Measurements from ENCODE around the gene EPB41L2. TPM values are rescaled to one million over a fixed set of nuclear protein-coding genes. Genes with fewer than 3 reads are reported as not detected.

EPB41L2 gene
- total RNA-seq, 1 donor, result 47.4 TPM

GRCh38 chr6:130969166-130969565 lies 93.9 kb downstream of the EPB41L2 start:
- Histone ChIP-seq H3K79me2 (ENCODE audit: insufficient read depth, low read length) (peaks cover 46% of the 10 kb centered on the region), H3K4me1 (ENCODE audit: insufficient read depth, low read length) (peaks cover 59% of the 10 kb centered on the region), H3K27ac (ENCODE audit: low read depth, low read length) (peak overlapping the region; percentile 77), H3K4me3 (ENCODE audit: insufficient read depth, low read length) (peak overlapping the region; percentile 72), H3K36me3 (ENCODE audit: insufficient read depth, low read length) (no peaks in the 10 kb centered on the region), H2AFZ (ENCODE audit: low read length) (no peak overlapping the region), H4K20me1 (ENCODE audit: insufficient read depth, low read length) (no peaks in the 10 kb centered on the region), H3K4me2 (ENCODE audit: insufficient read depth, low read length) (peak overlapping the region; percentile 91), H3K27me3 (ENCODE audit: insufficient read depth, low read length) (no peaks in the 10 kb centered on the region), H3K9me3 (ENCODE audit: low read depth, low read length) (no peaks in the 10 kb centered on the region)
- TF ChIP-seq CTCF (IDR thresholded peaks at IDR 0.05; ENCODE audit: extremely low read depth, low read depth, low read length), result no peak
- no peak for DNase-seq (ENCODE audit: insufficient read length, low spot score, missing footprints)

GRCh38 chr6:130968476-130968875 lies 94.6 kb downstream of the EPB41L2 start:
- H2AFZ ChIP-seq (ENCODE audit: low read length), result no peak overlapping the region
- no peaks in the 10 kb centered on the region for H3K9me3 ChIP-seq (ENCODE audit: low read depth, low read length)
- H3K79me2 ChIP-seq (ENCODE audit: insufficient read depth, low read length), result peaks cover 52% of the 10 kb centered on the region
- H3K36me3 ChIP-seq (ENCODE audit: insufficient read depth, low read length), result no peaks in the 10 kb centered on the region
- no peak for TF ChIP-seq CTCF (IDR thresholded peaks at IDR 0.05; ENCODE audit: extremely low read depth, low read depth, low read length)
- no peaks in the 10 kb centered on the region for H3K27me3 ChIP-seq (ENCODE audit: insufficient read depth, low read length)
- H3K27ac ChIP-seq (ENCODE audit: low read depth, low read length), result peak overlapping the region; percentile 77
- H3K4me2 ChIP-seq (ENCODE audit: insufficient read depth, low read length), result peak overlapping the region; percentile 91
- peaks cover 59% of the 10 kb centered on the region for H3K4me1 ChIP-seq (ENCODE audit: insufficient read depth, low read length)
- peak overlapping the region; percentile 5 for H3K4me3 ChIP-seq (ENCODE audit: insufficient read depth, low read length)
- H4K20me1 ChIP-seq (ENCODE audit: insufficient read depth, low read length), result no peaks in the 10 kb centered on the region
- DNase-seq (ENCODE audit: insufficient read length, low spot score, missing footprints), result no peak

GRCh38 chr6:130967502-130968445 lies 95.3 kb downstream of the EPB41L2 start:
- peaks cover 59% of the 10 kb centered on the region for H3K4me1 ChIP-seq (ENCODE audit: insufficient read depth, low read length)
- H3K4me3 ChIP-seq (ENCODE audit: insufficient read depth, low read length), result peak overlapping the region; percentile 5
- no peak for TF ChIP-seq CTCF (IDR thresholded peaks at IDR 0.05; ENCODE audit: extremely low read depth, low read depth, low read length)

DNA sequence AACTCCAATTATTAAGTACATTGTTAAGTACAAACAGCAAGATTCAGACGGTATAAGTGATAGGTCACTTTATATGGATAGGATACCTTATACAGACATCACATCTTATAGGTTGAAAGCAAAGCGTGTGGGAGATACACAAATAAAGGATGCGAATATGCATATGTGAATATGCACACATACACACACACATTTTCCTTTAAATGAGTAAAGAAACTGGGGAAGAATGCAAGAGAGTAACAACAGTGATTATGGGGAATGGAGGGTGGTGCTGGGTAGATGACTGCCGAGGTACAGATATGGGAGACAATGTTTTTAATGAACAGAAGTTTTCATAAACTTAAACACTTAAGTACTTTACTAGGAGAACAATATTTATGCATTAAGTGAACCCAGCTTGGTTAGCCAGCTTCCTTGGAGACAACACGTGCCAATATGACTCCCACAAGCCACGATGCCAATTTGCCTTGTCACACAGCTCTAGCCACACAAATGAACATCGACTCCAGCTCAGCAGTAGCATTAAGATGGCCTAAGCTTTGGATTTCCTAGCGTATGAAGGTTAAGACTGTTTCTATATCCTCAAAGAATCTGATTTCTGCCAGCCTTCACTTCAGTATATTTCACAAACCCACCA lies 96.6 kb downstream of the EPB41L2 start:
- DNase-seq (ENCODE audit: insufficient read length, low spot score, missing footprints), result no peak
- no peaks in the 10 kb centered on the region for H3K9me3 ChIP-seq (ENCODE audit: low read depth, low read length)

More at GRCh38 chr6:130967502-130968445, 95.3 kb downstream of the EPB41L2 start:
- no peaks in the 10 kb centered on the region for H3K9me3 ChIP-seq (ENCODE audit: low read depth, low read length)
- H2AFZ ChIP-seq (ENCODE audit: low read length), result no peak overlapping the region
- peak overlapping the region; percentile 77 for H3K27ac ChIP-seq (ENCODE audit: low read depth, low read length)
- H3K4me2 ChIP-seq (ENCODE audit: insufficient read depth, low read length), result peak overlapping the region; percentile 91
- no peak for DNase-seq (ENCODE audit: insufficient read length, low spot score, missing footprints)
- no peaks in the 10 kb centered on the region for H3K36me3 ChIP-seq (ENCODE audit: insufficient read depth, low read length)
- no peaks in the 10 kb centered on the region for H4K20me1 ChIP-seq (ENCODE audit: insufficient read depth, low read length)
- no peaks in the 10 kb centered on the region for H3K27me3 ChIP-seq (ENCODE audit: insufficient read depth, low read length)
- H3K79me2 ChIP-seq (ENCODE audit: insufficient read depth, low read length), result peaks cover 59% of the 10 kb centered on the region

More for the DNA sequence above, 96.6 kb downstream of the EPB41L2 start:
- H2AFZ ChIP-seq (ENCODE audit: low read length), result no peak overlapping the region
- no peaks in the 10 kb centered on the region for H3K27me3 ChIP-seq (ENCODE audit: insufficient read depth, low read length)
- no peaks in the 10 kb centered on the region for H3K36me3 ChIP-seq (ENCODE audit: insufficient read depth, low read length)
- peaks cover 59% of the 10 kb centered on the region for H3K4me1 ChIP-seq (ENCODE audit: insufficient read depth, low read length)
- H3K27ac ChIP-seq (ENCODE audit: low read depth, low read length), result peak overlapping the region; percentile 77
- H4K20me1 ChIP-seq (ENCODE audit: insufficient read depth, low read length), result no peaks in the 10 kb centered on the region
- no peak overlapping the region for H3K4me2 ChIP-seq (ENCODE audit: insufficient read depth, low read length)
- H3K79me2 ChIP-seq (ENCODE audit: insufficient read depth, low read length), result peaks cover 71% of the 10 kb centered on the region
- TF ChIP-seq CTCF (IDR thresholded peaks at IDR 0.05; ENCODE audit: extremely low read depth, low read depth, low read length), result no peak
- no peak overlapping the region for H3K4me3 ChIP-seq (ENCODE audit: insufficient read depth, low read length)

All from osteoblast (primary cell).